K562 (cell line): ENCODE data around the gene BSN. TPM values are rescaled to one million over a fixed set of nuclear protein-coding genes. Genes with fewer than 3 reads are reported as not detected.

Experiments
- ATAC-seq: fragments of 200-7000 bp; cut with Tn5 transposase; 3 replicates; pipeline ENCODE4 v1.9.1; 2020; ENCODE audit warnings: moderate library complexity
- BruUV-seq: library from RNA; stranded (reverse); fragments of 400-500 nt; replicated peaks from 2 replicates; lab custom pipeline; 2021; lab: Mats Ljungman, UMichigan
- CTCF ChIA-PET: fragments of 300-600 bp; formaldehyde crosslinking; extraction: SDS; loops from one replicate; lab custom pipeline; 2021; ENCODE audit warnings: low intra/inter-chr PET ratio; lab: Yijun Ruan, JAX
- POLR2A ChIA-PET: fragments of 300-600, 350-650 bp; sonication (Branson Sonifier 250); formaldehyde crosslinking; extraction: SDS; loops from one replicate; lab custom pipeline; 2021; ENCODE audit warnings: antibody characterized with exemption, inconsistent platforms; lab: Yijun Ruan, JAX
- DNase-seq, 4 experiments: peaks; one replicate each; pipeline versions ENCODE4 v3.0.0 to v3.0.0-alpha.2; 2011 to 2018; ENCODE audit warnings: low spot score in 3 of 4, mixed read lengths in 3 of 4; ENCODE audit errors: extremely low read depth in 1 of 4
- FAIRE-seq: peaks from 2 replicates; lab custom pipeline; 2011; peaks lifted over from hg19 to GRCh38; lab: Jason Lieb, UNC
- H2AFZ ChIP-seq: 2 replicates; pipeline ENCODE4 v1.6.0; 2011; ENCODE audit warnings: low read depth, low read length, control low read depth, inconsistent platforms
- H3K27ac ChIP-seq: fragments of 200-600 bp; 3 replicates; pipeline ENCODE4 v1.8.0; 2011; ENCODE audit warnings: low read depth, mild to moderate bottlenecking, control low read depth, inconsistent platforms, low read length, moderate library complexity, mixed read lengths; ENCODE audit errors: extremely low read depth
- H3K27me3 ChIP-seq, 2 experiments: fragments of 300-600 bp in 1 of 2; 2 replicates in 1 of 2; 3 replicates in 1 of 2; pipeline versions ENCODE4 v1.6.0 to v1.8.0; 2011; ENCODE audit warnings: inconsistent platforms in 2 of 2, low read length in 2 of 2, mild to moderate bottlenecking in 1 of 2, mixed read lengths in 1 of 2, moderate library complexity in 1 of 2; ENCODE audit not compliant: control insufficient read depth in 2 of 2, insufficient read depth in 2 of 2
- H3K36me3 ChIP-seq: fragments of 300-600 bp; 3 replicates; pipeline ENCODE4 v1.8.0; 2011; ENCODE audit warnings: mild to moderate bottlenecking, low read length, inconsistent platforms; ENCODE audit not compliant: control insufficient read depth, insufficient read depth
- H3K4me1 ChIP-seq, 2 experiments: fragments of 200-600 bp in 1 of 2; replicated peaks in 1 of 2; 2 replicates in 1 of 2; 3 replicates in 1 of 2; pipeline versions ENCODE4 v1.5.1 to v1.8.0; 2011; ENCODE audit warnings: inconsistent platforms in 2 of 2, low read length in 2 of 2, mild to moderate bottlenecking in 1 of 2, mixed read lengths in 1 of 2, moderate library complexity in 1 of 2; ENCODE audit not compliant: control insufficient read depth in 2 of 2, insufficient read depth in 2 of 2
- H3K4me2 ChIP-seq: 2 replicates; pipeline ENCODE4 v1.6.1; 2011; ENCODE audit warnings: low read length, control low read depth, inconsistent platforms, mixed read lengths; ENCODE audit not compliant: insufficient read depth
- H3K4me3 ChIP-seq: fragments of 200-600 bp; sonication (generic), shearing (Covaris generic); 2 replicates; pipeline ENCODE4 v1.5.1; 2016; ENCODE audit warnings: control low read depth, inconsistent platforms
- H3K79me2 ChIP-seq: fragments of 200-600 bp; 3 replicates; pipeline ENCODE4 v1.8.0; 2011; ENCODE audit warnings: low read length, inconsistent platforms; ENCODE audit not compliant: control insufficient read depth, insufficient read depth
- H3K9ac ChIP-seq, 2 experiments: 2 replicates each; pipeline versions ENCODE4 v1.6.0 to v1.6.1; 2011; ENCODE audit warnings: low read depth in 2 of 2, low read length in 2 of 2, control low read depth in 1 of 2, inconsistent platforms in 1 of 2, mild to moderate bottlenecking in 1 of 2, mixed read lengths in 1 of 2; ENCODE audit not compliant: insufficient read depth in 1 of 2
- H3K9me1 ChIP-seq: one replicate; pipeline ENCODE4 v1.6.0; 2011; ENCODE audit warnings: inconsistent platforms, mild to moderate bottlenecking, low read length, moderate library complexity; ENCODE audit not compliant: control insufficient read depth, insufficient read depth
- H3K9me3 ChIP-seq: replicated peaks from 2 replicates; pipeline ENCODE4 v1.5.1; 2011; ENCODE audit warnings: low read depth, low read length, inconsistent platforms; ENCODE audit not compliant: control insufficient read depth, insufficient read depth
- H4K20me1 ChIP-seq: replicated peaks from 2 replicates; pipeline ENCODE4 v1.6.1; 2011; ENCODE audit warnings: low read length, inconsistent platforms, mixed read lengths; ENCODE audit not compliant: control insufficient read depth, insufficient read depth
- CEBPZ ChIP-seq: fragments of 150-350 bp; IDR thresholded peaks from 2 replicates; pipeline ENCODE4 v1.6.1; 2014; ENCODE audit warnings: low read depth, mild to moderate bottlenecking, low read length, borderline replicate concordance
- FUS ChIP-seq: fragments of 200-400 bp; formaldehyde crosslinking; optimal IDR thresholded peaks from 2 replicates; pipeline ENCODE3; 2017; ENCODE audit warnings: low read depth, low read length
- GTF2F1 ChIP-seq: IDR thresholded peaks from 2 replicates; pipeline ENCODE4 v1.6.1; 2011; ENCODE audit warnings: low read depth, low read length, improper control_type of control experiment
- HDAC6 ChIP-seq: IDR thresholded peaks from 2 replicates; pipeline ENCODE4 v1.6.1; 2012; ENCODE audit warnings: low read depth, mild to moderate bottlenecking, control low read depth, inconsistent platforms, low read length, moderate library complexity
- HEY1 ChIP-seq: fragments of 250-450 bp; sonication (Bioruptor Pico); IDR thresholded peaks from 2 replicates; pipeline ENCODE4 v1.5.0; 2020; ENCODE audit warnings: mild to moderate bottlenecking, moderate library complexity, borderline replicate concordance
- OTX1 ChIP-seq: fragments of 450-650 bp; formaldehyde crosslinking; IDR thresholded peaks from 2 replicates; pipeline ENCODE4 v1.4.0; 2022; ENCODE audit warnings: mild to moderate bottlenecking
- PTRF ChIP-seq: fragments of 450-650 bp; IDR thresholded peaks from 2 replicates; pipeline ENCODE4 v1.6.1; 2016; ENCODE audit warnings: mild to moderate bottlenecking, missing genetic modification characterization, missing compliant biosample characterization
- SMAD3 ChIP-seq: fragments of 450-650 bp; formaldehyde crosslinking; conservative IDR thresholded peaks from 2 replicates; pipeline ENCODE4 v1.4.0; 2020; ENCODE audit warnings: mild to moderate bottlenecking
- SMARCA5 ChIP-seq: fragments of 450-650 bp; IDR thresholded peaks from 2 replicates; pipeline ENCODE4 v1.6.1; 2016
- TRIM24 ChIP-seq, 2 experiments: fragments of 450-650 bp; IDR thresholded peaks; 2 replicates each; pipeline ENCODE4 v1.6.1; 2016
- USF2 ChIP-seq: sonication (generic); formaldehyde crosslinking; IDR thresholded peaks from 2 replicates; pipeline ENCODE4 v1.5.0; 2020; ENCODE audit warnings: missing genetic modification reagents
- ZNF134 ChIP-seq: fragments of 250-450 bp; sonication (Bioruptor Pico); conservative IDR thresholded peaks from 2 replicates; pipeline ENCODE4 v1.4.0; 2020
- ZNF347 ChIP-seq: fragments of 450-650 bp; formaldehyde crosslinking; IDR thresholded peaks from 2 replicates; pipeline ENCODE4 v1.4.0; 2020; ENCODE audit warnings: low read depth, mild to moderate bottlenecking, moderate library complexity
- ZNF57 ChIP-seq: fragments of 450-650 bp; formaldehyde crosslinking; IDR thresholded peaks from 2 replicates; pipeline ENCODE4 v1.4.0; 2020; ENCODE audit warnings: mild to moderate bottlenecking, moderate library complexity
- ZNF583 ChIP-seq: fragments of 250-450 bp; sonication (Bioruptor Pico); IDR thresholded peaks from 2 replicates; pipeline ENCODE4 v1.4.0; 2020
- ZNF696 ChIP-seq: fragments of 250-450 bp; sonication (Bioruptor Pico); conservative IDR thresholded peaks from 2 replicates; pipeline ENCODE4 v1.4.0; 2020; ENCODE audit warnings: mild to moderate bottlenecking, moderate library complexity
- WGBS: fragments of 100-300 bp; shearing (Covaris generic); methylation state at CpG from one replicate; pipeline ENCODE4 v1.1.6; 2016; ENCODE audit warnings: low coverage, mixed read lengths; ENCODE audit not compliant: insufficient coverage; ENCODE audit errors: missing lambda C conversion rate; 5-methylcytosine and 5-hydroxymethylcytosine counted together
- in situ Hi-C: fragments of 300-500 bp; cut with MboI; formaldehyde crosslinking; loops from 4 replicates; pipeline ENCODE4 v1.15.0; 2018; ENCODE audit warnings: inconsistent platforms, mixed read lengths
- intact Hi-C: fragments of 100-400 bp; cut with micrococcal nuclease; formaldehyde crosslinking; loops from 2 replicates; pipeline ENCODE4 v1.14.2; 2022
- polyA plus RNA-seq, 8 experiments: library from polyadenylated mRNA; depleted of rRNA in 4 of 8; stranded (reverse) in 5 of 8; unstranded in 3 of 8; fragments of >200 nt; fragmentation: Nextera tagmentation in 2 of 8; fragmentation: Illumina TruSeq in 1 of 8; extraction: Ambion mirVana in 2 of 8; extraction: Trizol in 1 of 8; gene quantifications; 2 replicates each; pipeline versions ENCODE4 v1.2.1 to v1.2.3, GENCODE V29; 2011 to 2014; ENCODE audit warnings: inconsistent platforms in 1 of 8, missing spikeins in 1 of 8
- total RNA-seq, 7 experiments: library from RNA; depleted of rRNA in 6 of 7; stranded (reverse); fragments of >200 nt in 6 of 7; fragmentation: Illumina TruSeq in 2 of 7; extraction: Trizol in 2 of 7; gene quantifications; 2 replicates each; pipeline versions ENCODE4 v1.2.1 to v1.2.3, GENCODE V29; 2011 to 2021; ENCODE audit warnings: low replicate concordance in 1 of 7

The BSN gene
- total and polyA plus RNA-seq, 9 of the 15 experiments (the other 6 are each of a cell fraction or from before 2014, with no cell fraction given) = 0.03 to 1.5 (median 0.29) TPM

GRCh38 chr3:49523756-49524747 is 30.2 kb upstream of the BSN start:
- FAIRE-seq = no peak
- Histone ChIP-seq H3K27ac (no peak overlapping the region), H3K4me3 (no peak overlapping the region), H3K79me2 (no peaks in the 10 kb centered on the region), H3K4me1 (no peaks in the 10 kb centered on the region), H3K27me3 (no peaks in the 10 kb centered on the region), H3K36me3 (peaks cover 19% of the 10 kb centered on the region; the same call in 1 of the 3 replicates), H4K20me1 (no peaks in the 10 kb centered on the region), H3K9ac (no peak overlapping the region), H3K4me2 (no peak overlapping the region), H3K9me1 (no peaks in the 10 kb centered on the region), H2AFZ (no peak overlapping the region), H3K9me3 (no peaks in the 10 kb centered on the region)
- CTCF ChIA-PET = no interaction called here
- ATAC-seq = no peak
- no peak for DNase-seq
- intact Hi-C loops (no loop called here), in situ Hi-C loops (no loop called here)
- 83% methylated on average over 4 of the region's 5 CpGs for WGBS
- no TSS peak for BruUV-seq
- POLR2A ChIA-PET = interaction anchor here (0.6 kb wide), 1 partner anchor 10 kb away, joined by 3 read pairs; no protein-coding TSS in a partner anchor
- TF ChIP-seq USF2 (CRISPR knock-in tag) (no peak), ZNF134 (no peak), FUS (no peak), ZNF583 (CRISPR knock-in tag) (no peak), OTX1 (CRISPR knock-in tag) (no peak), ZNF57 (CRISPR knock-in tag) (no peak), TRIM24 (IDR thresholded peaks at IDR 0.05) (no peak), SMAD3 (no peak), HDAC6 (no peak), SMARCA5 (no peak), ZNF696 (no peak), HEY1 (CRISPR knock-in tag) (no peak), CEBPZ (no peak), ZNF347 (CRISPR knock-in tag) (no peak), GTF2F1 (no peak), PTRF (tag) (no peak)
